Measurements from ENCODE around the gene S100Z. TPM values are rescaled to one million over a fixed set of nuclear protein-coding genes. Genes with fewer than 3 reads are reported as not detected.

S100Z gene
- total RNA-seq, 3 donors from 2014 or later (not counting 1 experiment from before 2014, with no cell fraction given), result 0.60 to 3.3 (median 0.91) TPM

GRCh38 chr5:76888733-76889300 lies 39.0 kb downstream of the S100Z start:
- no peaks in the 10 kb centered on the region for H3K9me3 Mint-ChIP-seq
- no peak for TF ChIP-seq CTCF (IDR thresholded peaks at IDR 0.05)
- Histone ChIP-seq H3K27me3 (ENCODE audit: control insufficient read depth, insufficient read depth, low read length) (no peaks in the 10 kb centered on the region), H3K9me3 (ENCODE audit: control insufficient read depth, insufficient read depth, low read length) (no peaks in the 10 kb centered on the region), H3K27ac (ENCODE audit: low read length) (no peak overlapping the region), H3K4me3 (ENCODE audit: low read length) (no peak overlapping the region), H3K36me3 (ENCODE audit: control insufficient read depth, insufficient read depth, low read length) (no peaks in the 10 kb centered on the region), H3K4me1 (ENCODE audit: control insufficient read depth, insufficient read depth, low read length) (no peaks in the 10 kb centered on the region)
- no peak overlapping the region for H3K27ac Mint-ChIP-seq
- DNase-seq, result no peak
- no peaks in the 10 kb centered on the region for H3K4me1 Mint-ChIP-seq
- WGBS (ENCODE audit: insufficient coverage), result 83% methylated on average over 9 of the region's 10 CpGs
- no peak for ATAC-seq
- peaks cover 7% of the 10 kb centered on the region in 2 donors for H3K27me3 Mint-ChIP-seq (ENCODE audit: low read depth in 2 of 2)
- intact Hi-C loops (cut with micrococcal nuclease), result no loop called here
- no peak overlapping the region for H3K4me3 Mint-ChIP-seq
- no peaks in the 10 kb centered on the region for H3K36me3 Mint-ChIP-seq

- H3K36me3 ChIP-seq (ENCODE audit: control insufficient read depth, insufficient read depth, low read length), result no peaks in the 10 kb centered on the region
- H3K27ac ChIP-seq (ENCODE audit: low read length), result no peak overlapping the region
- H3K9me3 ChIP-seq (ENCODE audit: control insufficient read depth, insufficient read depth, low read length), result no peaks in the 10 kb centered on the region
- Mint-ChIP-seq H3K27ac (no peak overlapping the region), H3K9me3 (peaks cover 0 to 3% of the 10 kb centered on the region in 2 donors), H3K4me1 (no peaks in the 10 kb centered on the region), H3K4me3 (no peak overlapping the region), H3K27me3 (ENCODE audit: low read depth in 2 of 2) (peaks cover 6 to 14% of the 10 kb centered on the region in 2 donors), H3K36me3 (no peaks in the 10 kb centered on the region)
- ATAC-seq, result no peak
- no peak overlapping the region for H3K4me3 ChIP-seq (ENCODE audit: low read length)
- no peaks in the 10 kb centered on the region for H3K4me1 ChIP-seq (ENCODE audit: control insufficient read depth, insufficient read depth, low read length)
- WGBS (ENCODE audit: insufficient coverage), result 68% methylated on average over 2 of the region's 2 CpGs
- TF ChIP-seq CTCF (IDR thresholded peaks at IDR 0.05), result no peak
- DNase-seq, result no peak
- no peaks in the 10 kb centered on the region for H3K27me3 ChIP-seq (ENCODE audit: control insufficient read depth, insufficient read depth, low read length)
- intact Hi-C loops (cut with micrococcal nuclease), result no loop called here
These were observed 43.5 kb downstream of the S100Z start for GRCh38 chr5:76893294-76893693.

- H3K27me3 Mint-ChIP-seq (ENCODE audit: low read depth in 2 of 2), result peaks cover 15 to 18% of the 10 kb centered on the region in 2 donors
- H3K27ac ChIP-seq (ENCODE audit: low read length), result no peak overlapping the region
- 100% methylated on average over 2 of the region's 2 CpGs for WGBS (ENCODE audit: insufficient coverage)
- no peak overlapping the region for H3K4me3 ChIP-seq (ENCODE audit: low read length)
- no peak overlapping the region for H3K27ac Mint-ChIP-seq
- peaks cover 3% of the 10 kb centered on the region for H3K9me3 ChIP-seq (ENCODE audit: control insufficient read depth, insufficient read depth, low read length)
- no peaks in the 10 kb centered on the region for H3K36me3 ChIP-seq (ENCODE audit: control insufficient read depth, insufficient read depth, low read length)
- ATAC-seq, result no peak
- no peaks in the 10 kb centered on the region for H3K4me1 Mint-ChIP-seq
- peaks cover 11 to 13% of the 10 kb centered on the region in 2 donors for H3K9me3 Mint-ChIP-seq
- no peaks in the 10 kb centered on the region for H3K27me3 ChIP-seq (ENCODE audit: control insufficient read depth, insufficient read depth, low read length)
- peaks cover 14% of the 10 kb centered on the region for H3K36me3 Mint-ChIP-seq
- no peak overlapping the region for H3K4me3 Mint-ChIP-seq
- no peaks in the 10 kb centered on the region for H3K4me1 ChIP-seq (ENCODE audit: control insufficient read depth, insufficient read depth, low read length)
- no peak for DNase-seq
- intact Hi-C loops (cut with micrococcal nuclease), result no loop called here
- no peak for TF ChIP-seq CTCF (IDR thresholded peaks at IDR 0.05)
These were observed 46.4 kb downstream of the S100Z start for GRCh38 chr5:76896196-76896595.

GRCh38 chr5:76901522-76901921 lies 51.7 kb downstream of the S100Z start:
- no peaks in the 10 kb centered on the region for H3K4me1 ChIP-seq (ENCODE audit: control insufficient read depth, insufficient read depth, low read length)
- no peaks in the 10 kb centered on the region for H3K36me3 ChIP-seq (ENCODE audit: control insufficient read depth, insufficient read depth, low read length)
- H3K27me3 ChIP-seq (ENCODE audit: control insufficient read depth, insufficient read depth, low read length), result no peaks in the 10 kb centered on the region
- intact Hi-C loops (cut with micrococcal nuclease), result no loop called here
- H3K4me3 ChIP-seq (ENCODE audit: low read length), result no peak overlapping the region
- DNase-seq (no peak), ATAC-seq (no peak)
- peaks cover 14% of the 10 kb centered on the region for H3K36me3 Mint-ChIP-seq
- TF ChIP-seq CTCF (IDR thresholded peaks at IDR 0.05), result no peak
- H3K27ac ChIP-seq (ENCODE audit: low read length), result no peak overlapping the region
- no peak overlapping the region for H3K4me3 Mint-ChIP-seq
- H3K27ac Mint-ChIP-seq, result no peak overlapping the region
- H3K4me1 Mint-ChIP-seq, result no peaks in the 10 kb centered on the region
- H3K9me3 ChIP-seq (ENCODE audit: control insufficient read depth, insufficient read depth, low read length), result peaks cover 10% of the 10 kb centered on the region
- H3K9me3 Mint-ChIP-seq, result peaks cover 8 to 13% of the 10 kb centered on the region in 2 donors
- WGBS (ENCODE audit: insufficient coverage), result 87% methylated on average over 3 of the region's 3 CpGs
- peaks cover 8 to 9% of the 10 kb centered on the region in 2 donors for H3K27me3 Mint-ChIP-seq (ENCODE audit: low read depth in 2 of 2)

Measured in natural killer cell (primary cell).